Fibroblast of lung (primary cell): ENCODE measurements around the gene STK36. TPM values are rescaled to one million over a fixed set of nuclear protein-coding genes. Genes with fewer than 3 reads are reported as not detected.

Experiments used
- DNase-seq, 2 donors: peaks; one replicate each; pipeline versions ENCODE4 v3.0.0 to v3.0.0-alpha.2; 2010; ENCODE audit warnings: low read depth in 2 of 2
- H2AFZ ChIP-seq: 2 replicates; pipeline ENCODE4 v1.5.1; 2012; ENCODE audit warnings: low read length, control low read depth, inconsistent platforms
- H3K27ac ChIP-seq: 2 replicates; pipeline ENCODE4 v1.5.1; 2011; ENCODE audit warnings: low read length, control low read depth; ENCODE audit not compliant: insufficient read depth
- H3K27me3 ChIP-seq: 2 replicates; pipeline ENCODE4 v1.5.1; 2011; ENCODE audit warnings: mild to moderate bottlenecking, low read length; ENCODE audit not compliant: control insufficient read depth, insufficient read depth
- H3K36me3 ChIP-seq: 2 replicates; pipeline ENCODE4 v1.5.1; 2011; ENCODE audit warnings: low read length; ENCODE audit not compliant: control insufficient read depth, insufficient read depth
- H3K4me1 ChIP-seq: 2 replicates; pipeline ENCODE4 v1.5.1; 2011; ENCODE audit warnings: low read length; ENCODE audit not compliant: control insufficient read depth, insufficient read depth; ENCODE audit errors: extremely low read depth
- H3K4me2 ChIP-seq: 2 replicates; pipeline ENCODE4 v1.5.1; 2011; ENCODE audit warnings: low read length, control low read depth; ENCODE audit not compliant: insufficient read depth; ENCODE audit errors: extremely low read depth
- H3K4me3 ChIP-seq, 4 experiments: fragments of 200-600 bp in 1 of 4; sonication (generic) in 1 of 4; replicated peaks in 1 of 4; 2 replicates each; pipeline ENCODE4 v1.5.1; 2011 to 2016; ENCODE audit warnings: low read length in 4 of 4, low read depth in 3 of 4, mild to moderate bottlenecking in 3 of 4, control low read depth in 2 of 4, inconsistent platforms in 1 of 4, mixed read lengths in 1 of 4; ENCODE audit not compliant: insufficient read depth in 1 of 4; ENCODE audit errors: control extremely low read depth in 1 of 4
- H3K79me2 ChIP-seq: 2 replicates; pipeline ENCODE4 v1.5.1; 2012; ENCODE audit warnings: mild to moderate bottlenecking, low read length, inconsistent platforms; ENCODE audit not compliant: control insufficient read depth, insufficient read depth
- H3K9ac ChIP-seq: 2 replicates; pipeline ENCODE4 v1.5.1; 2011; ENCODE audit warnings: mild to moderate bottlenecking, low read length, control low read depth; ENCODE audit not compliant: insufficient read depth
- H3K9me3 ChIP-seq: 2 replicates; pipeline ENCODE4 v1.5.1; 2012; ENCODE audit warnings: low read depth, low read length; ENCODE audit not compliant: control insufficient read depth, insufficient read depth
- H4K20me1 ChIP-seq: 2 replicates; pipeline ENCODE4 v1.5.1; 2011; ENCODE audit warnings: low read length; ENCODE audit not compliant: control insufficient read depth, insufficient read depth; ENCODE audit errors: extremely low read depth
- EZH2 ChIP-seq: IDR thresholded peaks from 2 replicates; pipeline ENCODE4 v1.5.1; 2012; ENCODE audit warnings: low read length, control low read depth, mild to moderate bottlenecking; ENCODE audit errors: missing control alignments
- polyA plus RNA-seq, 2 donors: library from polyadenylated mRNA; depleted of rRNA in 1 of 2; stranded (reverse) in 1 of 2; unstranded in 1 of 2; fragments of >200 nt; gene quantifications; 2 replicates each; pipeline ENCODE4 v1.2.1, GENCODE V29; 2011 to 2012; ENCODE audit warnings: missing spikeins in 1 of 2
- total RNA-seq: library from RNA; depleted of rRNA; stranded (reverse); fragments of >200 nt; gene quantifications from 2 replicates; pipeline ENCODE4 v1.2.1, GENCODE V29; 2014
- TF ChIP-seq, protein P1 (sequence below), 2 donors: IDR thresholded peaks in 1 of 2; conservative IDR thresholded peaks in 1 of 2; 1 replicate in 1 of 2; 2 replicates in 1 of 2; pipeline ENCODE4 v1.5.1; 2011 to 2012; ENCODE audit warnings: low read length in 2 of 2, control low read depth in 1 of 2, inconsistent platforms in 1 of 2, low read depth in 1 of 2, mild to moderate bottlenecking in 1 of 2

The STK36 gene
- total and polyA plus RNA-seq, 2 donors (not counting 1 experiment from before 2014, with no cell fraction given): 21.4 to 36.0 TPM

GRCh38 chr2:218721934-218722333 is 50.0 kb downstream of the STK36 start:
- Histone ChIP-seq H3K9ac (no peak overlapping the region), H3K4me1 (peaks cover 3% of the 10 kb centered on the region), H3K27me3 (no peaks in the 10 kb centered on the region), H4K20me1 (no peaks in the 10 kb centered on the region), H3K9me3 (no peaks in the 10 kb centered on the region), H3K27ac (no peak overlapping the region), H3K79me2 (peaks cover 18% of the 10 kb centered on the region), H3K4me2 (no peak overlapping the region), H3K4me3 (no peak overlapping the region), H2AFZ (no peak overlapping the region), H3K36me3 (no peaks in the 10 kb centered on the region)
- TF ChIP-seq EZH2: no peak
- TF ChIP-seq, protein P1, sequence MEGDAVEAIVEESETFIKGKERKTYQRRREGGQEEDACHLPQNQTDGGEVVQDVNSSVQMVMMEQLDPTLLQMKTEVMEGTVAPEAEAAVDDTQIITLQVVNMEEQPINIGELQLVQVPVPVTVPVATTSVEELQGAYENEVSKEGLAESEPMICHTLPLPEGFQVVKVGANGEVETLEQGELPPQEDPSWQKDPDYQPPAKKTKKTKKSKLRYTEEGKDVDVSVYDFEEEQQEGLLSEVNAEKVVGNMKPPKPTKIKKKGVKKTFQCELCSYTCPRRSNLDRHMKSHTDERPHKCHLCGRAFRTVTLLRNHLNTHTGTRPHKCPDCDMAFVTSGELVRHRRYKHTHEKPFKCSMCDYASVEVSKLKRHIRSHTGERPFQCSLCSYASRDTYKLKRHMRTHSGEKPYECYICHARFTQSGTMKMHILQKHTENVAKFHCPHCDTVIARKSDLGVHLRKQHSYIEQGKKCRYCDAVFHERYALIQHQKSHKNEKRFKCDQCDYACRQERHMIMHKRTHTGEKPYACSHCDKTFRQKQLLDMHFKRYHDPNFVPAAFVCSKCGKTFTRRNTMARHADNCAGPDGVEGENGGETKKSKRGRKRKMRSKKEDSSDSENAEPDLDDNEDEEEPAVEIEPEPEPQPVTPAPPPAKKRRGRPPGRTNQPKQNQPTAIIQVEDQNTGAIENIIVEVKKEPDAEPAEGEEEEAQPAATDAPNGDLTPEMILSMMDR (conservative IDR thresholded peaks at IDR 0.05 in 1 of 2, IDR thresholded peaks at IDR 0.05 in 1 of 2; ENCODE audit: low read depth in 1 of 2, low read length in 2 of 2): no peak
- DNase-seq: no peak

GRCh38 chr2:218722419-218722818 is 50.5 kb downstream of the STK36 start:
- no peak overlapping the region for H3K9ac ChIP-seq
- H3K9me3 ChIP-seq: no peaks in the 10 kb centered on the region
- H3K27ac ChIP-seq: no peak overlapping the region
- no peaks in the 10 kb centered on the region for H4K20me1 ChIP-seq
- H3K4me2 ChIP-seq: no peak overlapping the region
- H3K27me3 ChIP-seq: no peaks in the 10 kb centered on the region
- no peaks in the 10 kb centered on the region for H3K36me3 ChIP-seq
- peaks cover 1% of the 10 kb centered on the region for H3K4me1 ChIP-seq
- no peak for TF ChIP-seq EZH2
- TF ChIP-seq, protein P1 (conservative IDR thresholded peaks at IDR 0.05 in 1 of 2, IDR thresholded peaks at IDR 0.05 in 1 of 2; ENCODE audit: low read depth in 1 of 2, low read length in 2 of 2): no peak
- H3K79me2 ChIP-seq: peaks cover 17% of the 10 kb centered on the region
- no peak overlapping the region for H2AFZ ChIP-seq
- no peak overlapping the region for H3K4me3 ChIP-seq
- no peak for DNase-seq

DNA sequence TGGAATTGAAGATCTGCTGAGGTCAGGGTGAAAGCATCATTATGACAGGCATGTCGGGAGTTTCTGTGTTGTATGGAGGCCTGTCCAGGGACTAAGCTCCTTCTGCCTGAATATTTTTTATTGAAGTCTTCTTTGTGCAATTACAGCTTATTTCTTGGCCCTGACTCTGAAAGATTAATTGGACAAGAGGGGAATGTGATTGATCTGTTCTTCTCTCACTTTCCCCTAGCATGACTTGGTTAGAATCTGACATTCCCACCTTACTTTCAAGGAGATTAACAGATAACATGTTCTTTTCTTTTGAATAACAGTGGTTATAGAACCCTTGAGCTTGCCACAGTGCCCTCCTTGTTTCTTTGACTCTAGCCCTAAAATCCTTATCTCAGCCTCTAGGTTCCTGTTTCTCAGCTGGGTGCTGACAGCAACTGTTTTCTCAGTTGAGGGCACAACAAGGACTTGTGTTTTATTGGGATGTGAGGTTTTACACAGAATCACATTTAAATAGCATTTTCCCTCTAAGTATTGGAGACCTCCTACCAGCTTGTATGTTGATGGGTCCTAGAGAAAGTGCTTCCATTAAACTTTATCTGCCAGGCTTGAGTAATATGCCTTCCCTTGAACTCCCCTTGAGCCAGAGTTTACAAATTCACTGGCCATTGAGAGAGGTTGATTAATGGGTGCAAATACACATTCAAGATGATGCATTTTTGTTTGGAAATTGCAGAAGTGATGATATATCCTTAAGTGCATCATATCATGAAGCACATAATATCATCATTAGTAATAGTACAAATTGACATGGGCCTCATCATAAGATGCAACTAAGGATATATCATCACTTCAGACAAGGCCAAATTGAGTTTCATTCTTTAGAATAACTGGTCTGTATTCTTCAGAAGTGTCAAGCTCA is 51.2 kb downstream of the STK36 start:
- H3K27me3 ChIP-seq: no peaks in the 10 kb centered on the region
- no peak overlapping the region for H3K27ac ChIP-seq
- no peaks in the 10 kb centered on the region for H3K9me3 ChIP-seq
- DNase-seq: no peak
- H4K20me1 ChIP-seq: no peaks in the 10 kb centered on the region
- no peak overlapping the region for H3K4me3 ChIP-seq
- no peak for TF ChIP-seq EZH2
- TF ChIP-seq, protein P1 (conservative IDR thresholded peaks at IDR 0.05 in 1 of 2, IDR thresholded peaks at IDR 0.05 in 1 of 2; ENCODE audit: low read depth in 1 of 2, low read length in 2 of 2): no peak
- H3K36me3 ChIP-seq: no peaks in the 10 kb centered on the region
- H3K79me2 ChIP-seq: peaks cover 13% of the 10 kb centered on the region
- H2AFZ ChIP-seq: no peak overlapping the region
- no peaks in the 10 kb centered on the region for H3K4me1 ChIP-seq
- no peak overlapping the region for H3K4me2 ChIP-seq
- no peak overlapping the region for H3K9ac ChIP-seq
